Peyer's patch (tissue), 4 donors: Measurements from ENCODE around the gene PRPH.
"Not testable (repeated sequence)": the region's sequence is repeated elsewhere in the genome, so short reads cannot be mapped to it uniquely, and the experiment has no call there.

Experiments used
- CTCF ChIP-seq, 6 experiments: fragments of 450-650 bp in 4 of 6; fragments of 200-600 bp in 2 of 6; sonication (generic) in 1 of 6; IDR thresholded peaks; one replicate each; pipeline ENCODE4 v1.5.1; 2017 to 2019; ENCODE audit warnings: antibody characterized with exemption in 6 of 6, mild to moderate bottlenecking in 3 of 6, moderate library complexity in 1 of 6
- POLR2A ChIP-seq, 2 donors: fragments of 450-650 bp; IDR thresholded peaks; one replicate each; pipeline ENCODE4 v1.5.1; 2017; ENCODE audit warnings: antibody characterized with exemption in 2 of 2, mild to moderate bottlenecking in 2 of 2, moderate library complexity in 2 of 2

DNA sequence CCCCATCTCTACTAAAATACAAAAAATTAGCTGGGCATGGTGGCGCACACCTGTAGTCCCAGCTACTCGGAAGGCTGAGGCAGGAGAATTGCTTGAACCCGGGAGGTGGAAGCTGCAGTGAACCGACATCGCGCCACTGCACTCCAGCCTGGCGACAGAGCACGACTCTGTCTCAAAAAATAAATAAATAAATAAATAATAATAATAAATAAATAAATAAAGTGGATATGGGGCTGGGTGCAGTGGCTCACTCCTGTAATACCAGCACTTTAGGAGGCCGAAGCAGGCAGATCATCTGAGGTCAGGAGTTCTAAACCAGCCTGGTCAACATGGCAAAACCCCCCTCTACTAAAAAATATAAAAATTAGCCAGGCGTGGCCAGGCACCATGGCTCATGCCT is 22.2 kb downstream of the PRPH start:
- not testable (repeated sequence) for TF ChIP-seq POLR2A, CTCF (IDR thresholded peaks at IDR 0.05)
